Nephron progenitor cell (in vitro differentiated cells): ENCODE data around the gene KBTBD12.

ENCODE experiments used
- DNase-seq: peaks from one replicate; pipeline ENCODE4 v3.0.0; 2021
- H3K27ac Mint-ChIP-seq: 2 replicates; pipeline ENCODE4 v1.8.0; 2021; ENCODE audit warnings: mild to moderate bottlenecking, moderate library complexity, mixed read lengths
- H3K27me3 Mint-ChIP-seq: 2 replicates; pipeline ENCODE4 v1.8.0; 2021; ENCODE audit warnings: mild to moderate bottlenecking, low read depth, mixed read lengths; ENCODE audit not compliant: poor library complexity
- H3K36me3 Mint-ChIP-seq: 2 replicates; pipeline ENCODE4 v1.8.0; 2021; ENCODE audit warnings: low read depth, mixed read lengths
- H3K4me1 Mint-ChIP-seq: 2 replicates; pipeline ENCODE4 v1.8.0; 2021; ENCODE audit warnings: mixed read lengths
- H3K4me3 Mint-ChIP-seq: 2 replicates; pipeline ENCODE4 v1.8.0; 2021; ENCODE audit warnings: mild to moderate bottlenecking, moderate library complexity, mixed read lengths
- H3K9me3 Mint-ChIP-seq: 2 replicates; pipeline ENCODE4 v1.8.0; 2021; ENCODE audit warnings: mild to moderate bottlenecking, moderate library complexity, mixed read lengths
- TF ChIP-seq, protein P1 (sequence below): fragments of 200-600 bp; sonication (generic); IDR thresholded peaks from 2 replicates; pipeline ENCODE4 v1.5.0; 2021; ENCODE audit warnings: antibody characterized with exemption

KBTBD12 gene

DNA sequence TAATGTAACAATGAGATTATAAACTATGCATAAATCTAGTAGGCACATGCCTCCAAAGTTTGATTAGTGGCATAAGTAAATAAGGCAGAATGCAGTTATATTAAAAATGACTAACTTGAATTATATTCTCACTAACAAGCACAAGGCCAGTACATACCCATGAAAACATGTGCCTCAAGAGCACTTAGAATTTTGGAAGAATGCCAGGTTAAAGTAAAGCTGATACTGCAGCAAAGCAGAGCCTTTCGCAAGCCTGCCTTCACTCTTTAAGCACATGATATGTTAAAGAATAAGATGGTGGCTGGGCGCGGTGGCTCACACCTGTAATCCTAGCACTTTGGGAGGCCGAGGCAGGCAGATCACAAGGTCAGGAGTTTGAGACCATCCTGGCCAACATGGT lies 49.0 kb downstream of the KBTBD12 start:
- Mint-ChIP-seq H3K36me3 (peaks cover 6% of the 10 kb centered on the region), H3K27me3 (peaks cover 16% of the 10 kb centered on the region), H3K4me3 (no peak overlapping the region), H3K4me1 (peaks cover 29% of the 10 kb centered on the region), H3K27ac (no peak overlapping the region), H3K9me3 (peaks cover 12% of the 10 kb centered on the region)
- DNase-seq: no peak
- TF ChIP-seq, protein P1, sequence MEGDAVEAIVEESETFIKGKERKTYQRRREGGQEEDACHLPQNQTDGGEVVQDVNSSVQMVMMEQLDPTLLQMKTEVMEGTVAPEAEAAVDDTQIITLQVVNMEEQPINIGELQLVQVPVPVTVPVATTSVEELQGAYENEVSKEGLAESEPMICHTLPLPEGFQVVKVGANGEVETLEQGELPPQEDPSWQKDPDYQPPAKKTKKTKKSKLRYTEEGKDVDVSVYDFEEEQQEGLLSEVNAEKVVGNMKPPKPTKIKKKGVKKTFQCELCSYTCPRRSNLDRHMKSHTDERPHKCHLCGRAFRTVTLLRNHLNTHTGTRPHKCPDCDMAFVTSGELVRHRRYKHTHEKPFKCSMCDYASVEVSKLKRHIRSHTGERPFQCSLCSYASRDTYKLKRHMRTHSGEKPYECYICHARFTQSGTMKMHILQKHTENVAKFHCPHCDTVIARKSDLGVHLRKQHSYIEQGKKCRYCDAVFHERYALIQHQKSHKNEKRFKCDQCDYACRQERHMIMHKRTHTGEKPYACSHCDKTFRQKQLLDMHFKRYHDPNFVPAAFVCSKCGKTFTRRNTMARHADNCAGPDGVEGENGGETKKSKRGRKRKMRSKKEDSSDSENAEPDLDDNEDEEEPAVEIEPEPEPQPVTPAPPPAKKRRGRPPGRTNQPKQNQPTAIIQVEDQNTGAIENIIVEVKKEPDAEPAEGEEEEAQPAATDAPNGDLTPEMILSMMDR: no peak

DNA sequence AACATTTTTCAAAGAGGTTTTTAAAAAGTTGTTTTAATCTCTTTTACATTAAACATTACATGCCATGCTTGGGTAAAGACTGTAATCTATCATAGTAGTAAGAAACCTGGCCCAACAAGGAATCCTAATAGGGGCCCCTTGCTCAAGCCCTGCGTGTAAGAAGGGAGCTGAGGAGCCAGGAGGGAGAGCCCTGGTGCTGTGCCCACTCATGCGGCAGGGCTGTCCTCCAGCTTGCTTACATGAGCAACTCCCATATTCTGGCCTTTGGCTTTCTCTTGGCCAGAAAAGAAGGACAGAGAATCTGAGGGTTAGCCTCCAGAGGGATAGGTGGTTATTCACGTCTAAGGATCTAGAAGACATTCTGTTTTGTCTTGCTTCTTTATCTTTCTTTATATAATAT lies 49.8 kb downstream of the KBTBD12 start:
- Mint-ChIP-seq H3K36me3 (peaks cover 6% of the 10 kb centered on the region), H3K27me3 (peaks cover 21% of the 10 kb centered on the region), H3K9me3 (peaks cover 12% of the 10 kb centered on the region), H3K4me3 (no peak overlapping the region), H3K27ac (no peak overlapping the region), H3K4me1 (peaks cover 23% of the 10 kb centered on the region)
- DNase-seq: no peak
- TF ChIP-seq, protein P1: no peak

DNA sequence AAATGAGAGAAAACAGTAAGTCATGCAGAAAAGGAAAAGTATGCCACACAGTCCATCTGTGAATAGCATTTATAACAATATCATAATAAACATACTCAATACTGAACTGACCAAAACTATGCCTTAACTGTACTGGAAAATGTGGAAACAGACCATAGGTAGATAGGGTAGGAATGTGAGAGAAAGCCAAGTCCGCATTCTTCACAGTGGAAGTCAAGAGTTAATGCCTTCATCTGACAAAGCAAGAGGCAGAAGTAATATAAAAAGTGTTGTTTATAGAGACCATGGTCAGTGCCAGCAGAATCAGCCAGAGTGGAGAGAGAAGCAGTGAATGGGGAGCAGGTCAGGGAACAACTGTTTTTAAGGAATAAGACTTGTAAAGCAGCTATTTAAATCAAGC lies 52.3 kb downstream of the KBTBD12 start:
- Mint-ChIP-seq H3K27me3 (peaks cover 38% of the 10 kb centered on the region), H3K36me3 (peaks cover 6% of the 10 kb centered on the region), H3K4me3 (no peak overlapping the region), H3K4me1 (no peaks in the 10 kb centered on the region), H3K27ac (no peak overlapping the region), H3K9me3 (peaks cover 12% of the 10 kb centered on the region)
- TF ChIP-seq, protein P1: no peak
- no peak for DNase-seq

DNA sequence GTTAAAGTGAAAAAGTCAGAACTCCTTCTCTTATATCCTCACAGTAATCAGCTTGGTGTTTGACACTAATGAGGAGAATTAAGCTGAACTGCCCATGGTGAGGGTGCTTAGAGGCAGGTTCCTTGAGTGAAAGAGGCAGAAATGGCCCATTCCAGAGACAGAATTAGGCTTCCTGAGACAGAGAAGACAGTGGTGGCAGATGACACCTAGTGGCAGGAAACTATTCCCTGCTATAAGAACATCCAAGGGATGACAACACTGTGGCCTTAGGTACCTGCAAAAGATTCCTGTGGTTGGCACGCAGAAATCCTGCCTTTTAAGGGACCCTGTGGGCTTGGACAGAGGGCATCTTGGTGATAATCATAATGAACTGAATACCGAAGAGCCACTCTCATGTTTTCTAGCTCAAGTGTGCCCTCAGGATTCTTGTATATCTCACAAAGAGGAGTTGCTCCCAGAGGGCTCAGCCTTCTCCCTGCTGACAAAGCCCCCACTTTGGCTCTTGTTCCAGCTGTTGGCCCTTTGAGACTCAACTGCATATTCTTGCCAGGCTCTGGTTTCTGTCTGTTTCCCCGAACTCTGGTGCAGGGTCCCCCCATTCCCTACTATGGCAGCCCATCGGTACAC lies 56.0 kb downstream of the KBTBD12 start:
- H3K27ac Mint-ChIP-seq: no peak overlapping the region
- H3K4me3 Mint-ChIP-seq: no peak overlapping the region
- H3K27me3 Mint-ChIP-seq: peaks cover 61% of the 10 kb centered on the region
- H3K4me1 Mint-ChIP-seq: no peaks in the 10 kb centered on the region
- H3K36me3 Mint-ChIP-seq: peaks cover 5% of the 10 kb centered on the region
- TF ChIP-seq, protein P1: peak; percentile 65
- DNase-seq: peak; percentile 29
- H3K9me3 Mint-ChIP-seq: peaks cover 5% of the 10 kb centered on the region

DNA sequence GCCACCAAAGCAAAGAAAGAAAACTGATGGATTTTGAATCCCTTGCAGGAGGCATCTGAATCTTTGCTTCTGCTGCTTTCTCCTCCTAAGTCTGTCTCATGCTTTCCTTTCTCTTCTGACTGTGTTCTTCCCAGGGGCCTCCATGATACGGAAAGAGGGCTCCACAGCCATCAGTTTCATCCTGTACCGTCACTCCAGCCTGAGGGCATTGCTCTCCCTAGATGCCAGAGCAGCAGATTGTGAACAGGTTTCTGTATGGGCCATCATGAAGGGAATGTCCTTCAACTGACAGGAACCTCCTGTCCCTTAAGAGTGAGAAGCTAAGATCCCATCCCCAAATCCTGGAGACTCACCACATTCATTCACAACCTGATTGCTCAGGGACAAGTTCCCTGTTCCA lies 59.2 kb downstream of the KBTBD12 start:
- Mint-ChIP-seq H3K27me3 (peaks cover 66% of the 10 kb centered on the region), H3K9me3 (no peaks in the 10 kb centered on the region), H3K36me3 (no peaks in the 10 kb centered on the region), H3K4me3 (no peak overlapping the region), H3K27ac (no peak overlapping the region), H3K4me1 (no peaks in the 10 kb centered on the region)
- DNase-seq: no peak
- TF ChIP-seq, protein P1: no peak
